Measurements from ENCODE around the gene MYO15A. TPM values are rescaled to one million over a fixed set of nuclear protein-coding genes. Genes with fewer than 3 reads are reported as not detected.
A peak's percentile ranks its signal among the peaks of the same experiment; 100 is the strongest.

The MYO15A gene
- total RNA-seq, 1 donor from 2014 or later: 3.3 TPM

- intact Hi-C loops (cut with DNase I): no loop called here
- Histone ChIP-seq H3K27me3 (ENCODE audit: low read depth) (no peaks in the 10 kb centered on the region), H3K4me3 (no peak overlapping the region), H3K4me1 (peaks cover 17% of the 10 kb centered on the region), H3K36me3 (no peaks in the 10 kb centered on the region), H3K9me3 (no peaks in the 10 kb centered on the region), H3K27ac (no peak overlapping the region)
- DNase-seq: no peak
- TF ChIP-seq CTCF (IDR thresholded peaks at IDR 0.05): no peak
- ATAC-seq: no peak
Observed at GRCh38 chr17:18151290-18151689, 42.7 kb downstream of the MYO15A start.

GRCh38 chr17:18155179-18155578 lies 46.6 kb downstream of the MYO15A start:
- DNase-seq (no peak), ATAC-seq (no peak)
- peaks cover 24% of the 10 kb centered on the region for H3K4me1 ChIP-seq
- H3K4me3 ChIP-seq: no peak overlapping the region
- no peak for TF ChIP-seq CTCF (IDR thresholded peaks at IDR 0.05)
- intact Hi-C loops (cut with DNase I): no loop called here
- no peak overlapping the region for H3K27ac ChIP-seq
- no peaks in the 10 kb centered on the region for H3K9me3 ChIP-seq
- no peaks in the 10 kb centered on the region for H3K27me3 ChIP-seq (ENCODE audit: low read depth)
- no peaks in the 10 kb centered on the region for H3K36me3 ChIP-seq

- Histone ChIP-seq H3K9me3 (no peaks in the 10 kb centered on the region), H3K27ac (no peak overlapping the region), H3K27me3 (ENCODE audit: low read depth) (no peaks in the 10 kb centered on the region), H3K36me3 (no peaks in the 10 kb centered on the region), H3K4me3 (no peak overlapping the region), H3K4me1 (peaks cover 24% of the 10 kb centered on the region)
- no peak for ATAC-seq
- DNase-seq: no peak
- no peak for TF ChIP-seq CTCF (IDR thresholded peaks at IDR 0.05)
- intact Hi-C loops (cut with DNase I): no loop called here
Observed at GRCh38 chr17:18156171-18156975, 47.8 kb downstream of the MYO15A start.

- Histone ChIP-seq H3K4me1 (peaks cover 24% of the 10 kb centered on the region), H3K27me3 (ENCODE audit: low read depth) (no peaks in the 10 kb centered on the region), H3K27ac (no peak overlapping the region), H3K36me3 (no peaks in the 10 kb centered on the region), H3K9me3 (no peaks in the 10 kb centered on the region), H3K4me3 (no peak overlapping the region)
- ATAC-seq (no peak), DNase-seq (no peak)
- intact Hi-C loops (cut with DNase I): no loop called here
- TF ChIP-seq CTCF (IDR thresholded peaks at IDR 0.05): no peak
Observed at GRCh38 chr17:18156976-18157280, 48.4 kb downstream of the MYO15A start.

GRCh38 chr17:18157354-18157985 lies 48.9 kb downstream of the MYO15A start:
- H3K4me1 ChIP-seq: peaks cover 23% of the 10 kb centered on the region
- H3K36me3 ChIP-seq: no peaks in the 10 kb centered on the region
- peak overlapping the region; percentile 81 for H3K27ac ChIP-seq
- DNase-seq: no peak
- H3K4me3 ChIP-seq: peak overlapping the region; percentile 60
- intact Hi-C loops (cut with DNase I): no loop called here
- ATAC-seq: no peak
- H3K9me3 ChIP-seq: no peaks in the 10 kb centered on the region
- H3K27me3 ChIP-seq (ENCODE audit: low read depth): no peaks in the 10 kb centered on the region
- TF ChIP-seq CTCF (IDR thresholded peaks at IDR 0.05): no peak

Measured in lower lobe of right lung (tissue), 2 donors.